ENCODE results near the gene HMGCS2.
"Not testable (repeated sequence)": the region's sequence is repeated elsewhere in the genome, so short reads cannot be mapped to it uniquely, and the experiment has no call there.

The HMGCS2 gene

GRCh38 chr1:119724611-119725218, 44.0 kb downstream of the HMGCS2 start:
- no peak for DNase-seq

GRCh38 chr1:119721896-119722295, 46.8 kb downstream of the HMGCS2 start:
- DNase-seq, result no peak

DNA sequence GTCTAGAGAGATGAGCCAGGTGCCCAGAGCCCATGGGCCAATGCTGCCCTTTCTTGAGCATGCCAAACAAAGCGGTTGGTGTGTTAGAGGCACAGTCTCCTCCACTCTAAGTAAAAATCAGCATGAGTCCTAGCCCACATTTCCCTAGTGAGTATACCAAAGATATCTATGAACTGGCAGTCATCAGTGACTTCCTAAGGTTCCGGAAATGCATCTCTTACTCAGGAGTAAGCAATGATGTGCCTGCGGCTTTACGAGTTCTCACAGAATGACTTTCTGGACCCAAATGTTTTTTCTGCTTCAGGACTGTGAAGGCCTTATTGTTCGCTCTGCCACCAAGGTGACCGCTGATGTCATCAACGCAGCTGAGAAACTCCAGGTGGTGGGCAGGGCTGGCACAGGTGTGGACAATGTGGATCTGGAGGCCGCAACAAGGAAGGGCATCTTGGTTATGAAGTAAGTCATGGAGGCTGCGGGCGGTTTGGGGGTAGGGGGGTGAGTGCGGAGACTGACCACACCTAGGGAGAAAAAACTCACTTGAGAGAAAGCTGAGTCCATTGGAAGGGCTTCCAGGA, 47.8 kb downstream of the HMGCS2 start:
- DNase-seq, result no peak

DNA sequence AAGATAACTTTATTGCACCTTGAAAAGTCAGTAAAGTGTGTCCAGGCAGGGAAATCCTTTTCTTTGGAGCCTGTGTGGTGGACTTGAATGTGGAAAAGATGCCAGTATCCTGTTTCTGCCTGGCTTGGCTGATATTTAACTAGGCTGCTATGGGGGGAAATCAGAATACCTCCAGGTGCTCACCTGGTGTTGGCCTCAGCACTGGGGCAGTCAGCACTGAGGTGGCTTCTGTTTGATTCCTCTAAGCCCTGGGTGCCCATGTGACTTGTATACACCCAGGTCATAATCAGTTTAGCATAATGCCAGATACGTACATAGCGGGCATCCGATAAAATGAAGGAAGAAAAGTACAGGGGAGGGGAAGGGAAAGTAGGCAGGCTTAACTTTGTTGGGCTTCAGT, 49.7 kb downstream of the HMGCS2 start:
- DNase-seq, result no peak

DNA sequence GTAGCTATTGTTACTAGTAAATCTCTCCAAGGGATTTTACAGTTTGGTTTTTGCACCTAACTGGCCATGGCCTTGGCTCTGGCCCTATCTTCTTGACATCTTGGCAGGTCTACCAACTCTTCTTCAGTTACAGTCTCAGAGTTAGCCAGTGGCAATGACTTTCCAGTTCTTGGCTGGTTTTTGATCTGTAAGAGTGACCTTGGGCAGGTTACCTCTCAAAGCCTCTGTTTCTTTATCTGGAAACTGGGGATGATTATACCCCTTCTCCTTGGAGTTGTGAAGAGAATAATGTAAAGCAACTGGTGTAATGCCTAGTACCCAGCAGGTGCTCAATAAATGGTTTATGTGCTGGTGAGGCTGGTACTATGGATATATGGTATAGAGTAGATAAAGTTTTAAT, 50.3 kb downstream of the HMGCS2 start:
- DNase-seq, result no peak

GRCh38 chr1:119715542-119715941, 53.2 kb downstream of the HMGCS2 start:
- no peak for DNase-seq

DNA sequence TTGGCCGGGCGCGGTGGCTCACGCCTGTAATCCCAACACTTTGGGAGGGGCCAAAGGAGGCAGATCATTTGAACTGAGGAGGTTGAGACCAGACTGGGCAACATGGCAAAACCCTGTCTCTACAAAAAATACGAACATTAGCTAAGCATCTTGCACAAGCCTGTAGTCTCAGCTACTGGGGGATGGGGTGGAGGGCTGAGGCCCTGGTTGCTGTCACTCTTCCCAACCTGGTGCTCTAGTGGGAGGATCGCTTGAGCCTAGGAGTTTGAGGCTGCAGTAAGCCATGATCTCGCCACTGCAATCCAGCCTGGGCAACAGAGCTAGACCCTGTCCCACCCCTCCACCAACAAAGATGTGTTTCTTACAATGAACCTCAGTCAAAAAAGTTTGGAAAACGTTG, 54.1 kb downstream of the HMGCS2 start:
- no peak for DNase-seq

- peak; percentile 53 for DNase-seq
Measured at GRCh38 chr1:119713749-119714456, 54.8 kb downstream of the HMGCS2 start.

- peak; percentile 53 for DNase-seq
Measured at GRCh38 chr1:119713039-119713748, 55.5 kb downstream of the HMGCS2 start.

DNA sequence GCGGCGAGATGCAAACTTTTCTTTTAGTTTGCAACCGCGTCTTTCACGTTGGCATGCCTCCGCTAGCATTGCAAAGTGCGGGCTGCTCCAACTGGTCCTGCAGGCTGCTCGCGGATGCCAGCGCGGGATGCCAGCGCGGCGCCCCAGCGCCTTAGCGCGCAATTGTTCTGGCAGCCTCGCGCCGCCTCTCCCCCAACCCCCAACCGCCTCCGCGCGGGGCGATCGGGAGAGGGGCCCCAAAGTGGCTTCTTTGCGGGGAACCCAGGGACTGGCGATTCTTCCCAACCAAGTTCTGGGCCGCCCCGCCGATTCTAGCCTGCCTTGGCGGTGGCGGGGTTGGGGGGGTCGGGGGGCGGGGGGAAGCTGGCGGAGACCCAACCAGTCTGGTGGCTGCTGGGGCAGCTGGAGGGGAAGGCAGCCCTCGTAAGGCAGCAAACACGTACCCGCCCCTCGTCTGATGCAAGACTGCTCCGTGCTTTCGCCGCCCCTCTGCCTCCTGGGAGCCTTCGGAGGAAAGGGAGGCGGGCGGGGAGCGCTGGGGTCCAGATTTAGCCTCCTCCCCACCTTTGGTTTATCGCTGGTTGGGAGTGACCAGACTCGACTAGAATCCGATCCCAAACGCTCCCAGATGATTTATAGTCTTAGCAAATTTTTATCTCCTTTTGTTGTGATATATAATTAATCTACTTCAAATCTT, 56.2 kb downstream of the HMGCS2 start:
- peak; percentile 75 for DNase-seq

GRCh38 chr1:119711804-119712341, 56.8 kb downstream of the HMGCS2 start, which contains the start of gene PHGDH:
Gene PHGDH, plus strand, starts transcription at chr1:119711934. Its CDS starts 89 bp downstream, at chr1:119712023.
- peak; percentile 87 for DNase-seq

DNA sequence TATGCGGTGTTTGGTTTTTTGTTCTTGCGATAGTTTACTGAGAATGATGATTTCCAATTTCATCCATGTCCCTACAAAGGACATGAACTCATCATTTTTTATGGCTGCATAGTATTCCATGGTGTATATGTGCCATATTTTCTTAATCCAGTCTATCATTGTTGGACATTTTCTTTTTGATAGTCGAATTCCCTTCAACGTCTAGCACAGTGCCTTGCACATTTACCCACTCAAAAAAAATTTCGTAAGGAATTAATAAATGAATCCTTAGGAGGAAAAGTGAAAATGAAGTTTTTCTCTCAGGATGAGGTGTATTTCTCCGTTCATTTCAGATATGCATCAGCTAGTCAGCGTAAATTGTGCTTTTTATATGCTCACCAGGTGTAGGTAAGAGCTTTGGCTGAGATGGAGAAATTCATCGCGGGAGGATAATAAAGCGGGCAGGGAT, 57.3 kb downstream of the HMGCS2 start:
- DNase-seq, result not testable (repeated sequence)

DNA sequence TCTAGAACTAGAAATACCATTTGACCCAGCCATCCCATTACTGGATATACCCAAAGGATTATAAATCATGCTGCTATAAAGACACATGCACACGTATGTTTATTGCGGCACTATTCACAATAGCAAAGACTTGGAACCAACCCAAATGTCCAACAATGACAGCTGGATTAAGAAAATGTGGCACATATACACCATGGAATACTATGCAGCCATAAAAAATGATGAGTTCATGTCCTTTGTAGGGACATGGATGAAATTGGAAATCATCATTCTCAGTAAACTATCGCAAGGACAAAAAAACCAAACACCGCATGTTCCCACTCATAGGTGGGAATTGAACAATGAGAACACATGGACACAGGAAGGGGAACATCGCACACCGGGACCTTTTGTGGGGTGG, 62.1 kb downstream of the HMGCS2 start:
- not testable (repeated sequence) for DNase-seq

- no peak for DNase-seq
Measured at GRCh38 chr1:119703666-119704450, 64.8 kb downstream of the HMGCS2 start.

DNA sequence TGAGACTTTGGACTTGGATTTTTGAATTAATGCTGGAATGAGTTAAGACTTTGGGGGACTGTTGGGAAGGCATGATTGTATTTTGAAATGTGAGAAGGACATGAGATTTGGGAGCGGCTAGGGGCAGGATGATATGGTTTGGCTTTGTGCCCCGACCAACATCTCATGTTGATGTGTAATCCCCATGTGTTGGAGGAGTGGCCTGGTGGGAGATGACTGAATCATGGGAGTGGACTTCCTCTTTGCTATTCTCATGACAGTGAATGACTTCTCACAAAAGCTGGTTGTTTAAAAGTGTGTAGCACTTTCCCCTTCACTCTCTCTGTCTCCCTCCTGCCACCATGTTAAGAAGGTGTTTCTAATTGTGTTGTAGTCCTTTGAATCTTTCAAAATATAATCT, 66.3 kb downstream of the HMGCS2 start:
- DNase-seq, result no peak

GRCh38 chr1:119701659-119702058, 67.0 kb downstream of the HMGCS2 start:
- DNase-seq, result no peak

DNA sequence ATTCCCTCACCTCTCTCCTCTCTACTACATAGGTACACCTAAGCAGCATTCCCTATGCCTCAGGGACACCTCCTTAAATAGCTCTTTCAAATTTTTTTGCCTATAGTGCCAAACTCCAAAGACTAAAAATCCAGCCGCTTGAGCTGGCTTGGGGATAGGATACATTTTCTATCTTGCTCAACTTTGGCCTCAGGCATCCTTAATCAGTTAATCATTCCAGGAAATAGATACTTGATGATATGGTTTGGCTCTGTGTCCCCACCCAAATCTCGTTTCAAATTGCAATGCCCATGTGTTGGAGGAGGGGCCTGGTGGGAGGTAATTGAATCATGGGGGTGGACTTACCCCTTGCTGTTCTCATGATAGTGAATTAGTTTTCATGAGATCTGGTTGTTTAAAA, 68.4 kb downstream of the HMGCS2 start:
- DNase-seq, result no peak
